HCT116 (cell line): Measurements from ENCODE around the gene TEAD2. TPM values are rescaled to one million over a fixed set of nuclear protein-coding genes. Genes with fewer than 3 reads are reported as not detected.

Experiments used
- ATAC-seq: fragments of 200-7000 bp; cut with Tn5 transposase; 2 replicates; pipeline ENCODE4 v1.9.1; 2020; ENCODE audit warnings: mild to moderate bottlenecking, moderate library complexity
- BruUV-seq: library from RNA; stranded (reverse); fragments of 400-500 nt; replicated peaks from 2 replicates; lab custom pipeline; 2021; lab: Mats Ljungman, UMichigan
- CTCF ChIA-PET: fragments of 300-600 bp; sonication (Branson Sonifier 250); formaldehyde crosslinking; loops from one replicate; lab custom pipeline; 2021; ENCODE audit warnings: antibody characterized with exemption; lab: Charles Lee
- POLR2A ChIA-PET: fragments of 300-600, 350-600 bp; sonication (Branson Sonifier 250); formaldehyde crosslinking; loops from one replicate; lab custom pipeline; 2021; ENCODE audit warnings: antibody characterized with exemption; lab: Charles Lee
- RAD21 ChIA-PET, 2 experiments: fragments of 300-600 bp; sonication (Branson Sonifier 250); formaldehyde crosslinking; loops; one replicate each; lab custom pipeline; 2023; ENCODE audit warnings: low total read pairs in 2 of 2; ENCODE audit not compliant: uncharacterized antibody in 2 of 2, unreplicated experiment in 2 of 2, low non-redundant PET in 1 of 2; lab: Charles Lee
- DNase-seq: peaks from one replicate; pipeline ENCODE4 v3.0.0-alpha.2; 2010; ENCODE audit warnings: low read depth, low spot score
- H2AFZ ChIP-seq: fragments of 200-600 bp; shearing (Covaris generic), sonication (generic); 2 replicates; pipeline ENCODE4 v1.6.1; 2017; ENCODE audit warnings: low read depth, mixed run types, mixed read lengths, antibody characterized with exemption, low read length; ENCODE audit not compliant: poor library complexity, severe bottlenecking
- H3K27ac ChIP-seq: 2 replicates; pipeline ENCODE4 v1.5.1; 2012; ENCODE audit warnings: low read depth, low read length
- H3K27me3 ChIP-seq: fragments of 200-600 bp; sonication (generic); 2 replicates; pipeline ENCODE4 v1.6.1; 2016; ENCODE audit warnings: mixed run types, low read length, mixed read lengths; ENCODE audit not compliant: insufficient read depth
- H3K36me3 ChIP-seq, 2 experiments: fragments of 200-500 bp in 1 of 2; fragments of 200-600 bp in 1 of 2; sonication (Bioruptor generic) in 1 of 2; sonication (generic) in 1 of 2; 2 replicates each; pipeline versions ENCODE4 v1.5.1 to v1.6.1; 2014 to 2016; ENCODE audit warnings: low read length in 2 of 2, inconsistent platforms in 1 of 2, mixed read lengths in 1 of 2, mixed run types in 1 of 2; ENCODE audit not compliant: insufficient read depth in 2 of 2, control insufficient read depth in 1 of 2
- H3K4me1 ChIP-seq, 2 experiments: fragments of 200-600 bp in 1 of 2; sonication (generic) in 1 of 2; 2 replicates each; pipeline versions ENCODE4 v1.5.1 to v1.6.1; 2012 to 2017; ENCODE audit warnings: low read length in 2 of 2, inconsistent platforms in 1 of 2, mild to moderate bottlenecking in 1 of 2, mixed read lengths in 1 of 2, mixed run types in 1 of 2, moderate library complexity in 1 of 2; ENCODE audit not compliant: insufficient read depth in 2 of 2, control insufficient read depth in 1 of 2
- H3K4me2 ChIP-seq: fragments of 200-600 bp; sonication (generic); 2 replicates; pipeline ENCODE4 v1.6.1; 2017; ENCODE audit warnings: mixed run types, low read length, mixed read lengths
- H3K4me3 ChIP-seq, 2 experiments: fragments of 200-600 bp in 1 of 2; sonication (generic) in 1 of 2; replicated peaks in 1 of 2; 2 replicates each; pipeline ENCODE4 v1.5.1; 2011 to 2016; ENCODE audit warnings: low read length in 2 of 2, control low read depth in 1 of 2, low read depth in 1 of 2, mild to moderate bottlenecking in 1 of 2, mixed read lengths in 1 of 2, mixed run types in 1 of 2
- H3K79me2 ChIP-seq: fragments of 200-600 bp; sonication (generic); 2 replicates; pipeline ENCODE4 v1.6.1; 2017; ENCODE audit warnings: mild to moderate bottlenecking, mixed run types, low read length, moderate library complexity, mixed read lengths; ENCODE audit not compliant: insufficient read depth
- H3K9ac ChIP-seq: fragments of 200-600 bp; sonication (generic); 2 replicates; pipeline ENCODE4 v1.6.1; 2016; ENCODE audit warnings: low read length, mixed read lengths
- H3K9me2 ChIP-seq: fragments of 200-600 bp; sonication (generic), shearing (Covaris generic); 2 replicates; pipeline ENCODE4 v1.6.1; 2017; ENCODE audit warnings: mixed run types, mild to moderate bottlenecking, moderate library complexity; ENCODE audit not compliant: insufficient read depth
- H3K9me3 ChIP-seq, 2 experiments: fragments of 200-500 bp in 1 of 2; fragments of 200-600 bp in 1 of 2; sonication (Bioruptor generic) in 1 of 2; sonication (generic) in 1 of 2; 2 replicates each; pipeline ENCODE4 v1.6.1; 2014 to 2017; ENCODE audit warnings: low read length in 2 of 2, mixed read lengths in 2 of 2, inconsistent platforms in 1 of 2, low read depth in 1 of 2, mild to moderate bottlenecking in 1 of 2, mixed run types in 1 of 2, moderate library complexity in 1 of 2; ENCODE audit not compliant: control insufficient read depth in 1 of 2, insufficient read depth in 1 of 2
- H4K20me1 ChIP-seq: fragments of 200-600 bp; sonication (generic), shearing (Covaris generic); 2 replicates; pipeline ENCODE4 v1.6.1; 2017; ENCODE audit warnings: mixed run types, mild to moderate bottlenecking, moderate library complexity; ENCODE audit not compliant: insufficient read depth
- CBX3 ChIP-seq: IDR thresholded peaks from 2 replicates; pipeline ENCODE4 v1.6.1; 2012; ENCODE audit warnings: low read depth
- CEBPB ChIP-seq: IDR thresholded peaks from 2 replicates; pipeline ENCODE4 v1.6.1; 2012; ENCODE audit warnings: low read depth
- EGR1 ChIP-seq: IDR thresholded peaks from 2 replicates; pipeline ENCODE4 v1.6.1; 2012; ENCODE audit warnings: low read depth
- ELF1 ChIP-seq: IDR thresholded peaks from 2 replicates; pipeline ENCODE4 v1.6.1; 2012; ENCODE audit warnings: low read depth, borderline replicate concordance
- EZH2 ChIP-seq: fragments of 200-600 bp; sonication (generic); IDR thresholded peaks from 2 replicates; pipeline ENCODE4 v1.6.1; 2017; ENCODE audit warnings: antibody characterized with exemption, mixed run types
- EZH2phosphoT487 ChIP-seq: fragments of 200-600 bp; IDR thresholded peaks from 2 replicates; pipeline ENCODE4 v1.6.1; 2018; ENCODE audit warnings: antibody characterized with exemption, borderline replicate concordance
- JUND ChIP-seq: IDR thresholded peaks from 2 replicates; pipeline ENCODE4 v1.6.1; 2012
- POLR2A ChIP-seq: IDR thresholded peaks from 2 replicates; pipeline ENCODE4 v1.7.0; 2011; ENCODE audit warnings: borderline replicate concordance; ENCODE audit not compliant: insufficient read depth, insufficient read length; ENCODE audit errors: extremely low read depth
- POLR2AphosphoS5 ChIP-seq: IDR thresholded peaks from 2 replicates; pipeline ENCODE4 v1.6.1; 2011; ENCODE audit warnings: mild to moderate bottlenecking, low read depth, low read length, moderate library complexity
- RAD21 ChIP-seq: IDR thresholded peaks from 2 replicates; pipeline ENCODE4 v1.6.1; 2012; ENCODE audit warnings: low read depth, mild to moderate bottlenecking
- SP1 ChIP-seq: IDR thresholded peaks from 2 replicates; pipeline ENCODE4 v1.6.1; 2012; ENCODE audit warnings: low read depth
- SRF ChIP-seq: IDR thresholded peaks from 2 replicates; pipeline ENCODE4 v1.6.1; 2012; ENCODE audit warnings: low read depth
- TCF7L2 ChIP-seq: IDR thresholded peaks from 2 replicates; pipeline ENCODE4 v1.7.0; 2011; ENCODE audit warnings: borderline replicate concordance, inconsistent platforms; ENCODE audit not compliant: insufficient read depth, insufficient read length; ENCODE audit errors: extremely low read depth
- YY1 ChIP-seq: IDR thresholded peaks from 2 replicates; pipeline ENCODE4 v1.6.1; 2011; ENCODE audit warnings: low read length, low read depth, moderate library complexity, mild to moderate bottlenecking; ENCODE audit not compliant: insufficient replicate concordance; ENCODE audit errors: extremely low read depth
- ZFX ChIP-seq: fragments of 450-650 bp; IDR thresholded peaks from 2 replicates; pipeline ENCODE4 v1.6.1; 2017
- ZNF274 ChIP-seq: fragments of 200-500 bp; sonication (Bioruptor generic); IDR thresholded peaks from 2 replicates; pipeline ENCODE4 v1.6.1; 2014; ENCODE audit warnings: mild to moderate bottlenecking, low read depth, low read length, inconsistent platforms
- intact Hi-C: fragments of 100-400 bp; cut with micrococcal nuclease; formaldehyde crosslinking; loops from 2 replicates; pipeline ENCODE4 v1.10.0; 2022
- total RNA-seq: library from RNA; stranded (reverse); gene quantifications from one replicate; pipeline ENCODE4 v1.2.1, GENCODE V29; 2021; ENCODE audit not compliant: unreplicated experiment
- TF ChIP-seq, protein P1 (sequence below): IDR thresholded peaks from 2 replicates; pipeline ENCODE4 v1.6.1; 2011; ENCODE audit warnings: mild to moderate bottlenecking, low read length, moderate library complexity; ENCODE audit not compliant: insufficient replicate concordance; ENCODE audit errors: extremely low read depth
- TF ChIP-seq, protein P2 (sequence below), 3 experiments: fragments of 200-600 bp in 1 of 3; sonication (generic) in 1 of 3; IDR thresholded peaks in 2 of 3; conservative IDR thresholded peaks in 1 of 3; 2 replicates each; pipeline ENCODE4 v1.5.1; 2012 to 2017; ENCODE audit warnings: low read depth in 2 of 3, low read length in 2 of 3, antibody characterized with exemption in 1 of 3, borderline replicate concordance in 1 of 3, control low read depth in 1 of 3, mild to moderate bottlenecking in 1 of 3, mixed read lengths in 1 of 3, mixed run types in 1 of 3, moderate library complexity in 1 of 3; ENCODE audit not compliant: insufficient read depth in 1 of 3
- TF ChIP-seq, protein P3 (sequence below): IDR thresholded peaks from 2 replicates; pipeline ENCODE4 v1.6.1; 2012

TEAD2 gene
- total RNA-seq, 1 experiment from 2014 or later: 31.9 TPM

DNA sequence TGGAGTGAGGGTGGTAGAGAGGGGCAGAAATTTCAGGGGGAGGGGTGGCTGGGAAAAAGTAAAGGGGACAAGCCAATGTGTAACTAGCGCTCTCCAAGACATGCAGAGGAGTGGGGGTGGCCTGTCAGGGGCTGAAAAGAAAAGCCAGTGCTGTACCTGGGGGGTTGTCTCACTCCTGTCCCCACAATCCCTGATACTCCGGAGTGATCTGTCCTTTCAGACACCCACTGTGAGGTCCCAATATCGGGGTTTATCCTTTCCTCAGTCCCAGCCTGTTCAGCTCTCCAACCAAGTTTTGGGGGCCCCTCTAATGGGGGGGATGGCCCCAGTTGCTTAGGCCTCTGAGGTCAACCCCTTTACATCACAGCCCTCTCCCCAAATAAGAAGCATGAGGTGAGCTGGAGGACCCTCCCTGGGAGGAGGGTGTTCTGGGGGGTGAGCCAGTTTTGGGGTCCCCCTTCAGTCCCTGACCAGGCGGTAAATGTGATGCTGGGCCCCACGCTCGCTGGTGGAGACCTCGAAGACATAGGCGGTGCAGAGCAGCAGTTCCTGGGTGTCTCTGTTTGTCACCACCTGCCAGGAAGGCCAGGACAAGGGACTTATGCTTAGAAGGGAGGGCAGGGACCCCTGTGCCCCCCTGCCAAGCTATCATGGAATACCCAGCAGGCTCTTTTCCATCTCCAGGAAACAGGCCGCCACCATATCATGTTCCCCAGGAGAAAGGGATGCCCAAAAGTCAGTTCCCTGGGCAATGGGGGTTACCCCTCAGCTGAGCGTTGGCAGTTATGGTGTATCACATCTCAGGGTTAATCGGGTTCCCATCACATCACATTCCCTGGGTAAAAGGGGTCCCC, 21.1 kb downstream of the TEAD2 start (continued):
- TF ChIP-seq TCF7L2 (no peak), SRF (no peak), POLR2AphosphoS5 (no peak), SP1 (no peak), ZFX (no peak), RAD21 (no peak), ELF1 (no peak)
- TF ChIP-seq, protein P1, sequence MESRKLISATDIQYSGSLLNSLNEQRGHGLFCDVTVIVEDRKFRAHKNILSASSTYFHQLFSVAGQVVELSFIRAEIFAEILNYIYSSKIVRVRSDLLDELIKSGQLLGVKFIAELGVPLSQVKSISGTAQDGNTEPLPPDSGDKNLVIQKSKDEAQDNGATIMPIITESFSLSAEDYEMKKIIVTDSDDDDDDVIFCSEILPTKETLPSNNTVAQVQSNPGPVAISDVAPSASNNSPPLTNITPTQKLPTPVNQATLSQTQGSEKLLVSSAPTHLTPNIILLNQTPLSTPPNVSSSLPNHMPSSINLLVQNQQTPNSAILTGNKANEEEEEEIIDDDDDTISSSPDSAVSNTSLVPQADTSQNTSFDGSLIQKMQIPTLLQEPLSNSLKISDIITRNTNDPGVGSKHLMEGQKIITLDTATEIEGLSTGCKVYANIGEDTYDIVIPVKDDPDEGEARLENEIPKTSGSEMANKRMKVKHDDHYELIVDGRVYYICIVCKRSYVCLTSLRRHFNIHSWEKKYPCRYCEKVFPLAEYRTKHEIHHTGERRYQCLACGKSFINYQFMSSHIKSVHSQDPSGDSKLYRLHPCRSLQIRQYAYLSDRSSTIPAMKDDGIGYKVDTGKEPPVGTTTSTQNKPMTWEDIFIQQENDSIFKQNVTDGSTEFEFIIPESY: no peak

DNA sequence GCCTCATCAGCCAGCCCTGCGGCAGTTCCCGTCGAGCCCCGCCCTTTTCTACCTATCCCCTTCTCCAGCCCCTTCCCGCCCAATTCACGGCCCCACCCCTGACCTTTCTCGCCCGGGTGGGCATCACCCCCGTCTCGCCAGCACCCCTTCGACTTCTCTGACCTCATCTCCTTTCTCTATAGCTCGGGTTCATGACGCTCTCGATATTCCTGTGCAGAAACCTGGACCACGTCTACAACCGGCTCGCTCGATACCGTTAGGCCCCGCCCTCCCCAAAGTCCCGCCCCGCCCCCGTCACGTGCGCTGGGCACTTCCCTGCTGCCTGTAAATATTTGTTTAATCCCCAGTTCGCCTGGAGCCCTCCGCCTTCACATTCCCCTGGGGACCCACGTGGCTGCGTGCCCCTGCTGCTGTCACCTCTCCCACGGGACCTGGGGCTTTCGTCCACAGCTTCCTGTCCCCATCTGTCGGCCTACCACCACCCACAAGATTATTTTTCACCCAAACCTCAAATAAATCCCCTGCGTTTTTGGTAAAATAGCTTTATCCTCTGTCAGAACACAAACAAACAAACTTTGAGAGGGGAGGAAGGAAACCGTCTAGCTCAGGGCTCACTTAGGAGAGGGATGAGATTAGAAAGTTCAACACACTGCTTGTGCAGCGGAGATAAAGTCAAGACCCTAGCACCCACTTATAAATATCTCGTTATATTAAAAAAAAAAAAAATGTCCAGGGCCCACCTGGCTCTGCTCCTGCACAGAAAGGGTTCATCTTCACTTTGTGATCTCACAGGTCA, 21.9 kb downstream of the TEAD2 start:
- no TSS peak for BruUV-seq
- H3K9me3 ChIP-seq: no peaks in the 10 kb centered on the region
- ChIA-PET POLR2A (no interaction called here), RAD21 (no interaction called here), CTCF (no interaction called here)
- H3K79me2 ChIP-seq: no peaks in the 10 kb centered on the region
- intact Hi-C loops: no loop called here
- H2AFZ ChIP-seq: no peak overlapping the region
- H3K27ac ChIP-seq: no peak overlapping the region
- no peaks in the 10 kb centered on the region for H3K9me2 ChIP-seq
- no peak overlapping the region for H3K9ac ChIP-seq
- no peak overlapping the region for H3K4me2 ChIP-seq
- ATAC-seq (no peak), DNase-seq (no peak)
- H3K4me3 ChIP-seq: no peak overlapping the region
- H3K4me1 ChIP-seq: peaks cover 0 to 6% of the 10 kb centered on the region in 2 experiments; a peak in 1 of 4 replicates
- H4K20me1 ChIP-seq: no peaks in the 10 kb centered on the region
- H3K36me3 ChIP-seq: peaks cover 11 to 23% of the 10 kb centered on the region in 2 experiments; a peak in 3 of 4 replicates
- H3K27me3 ChIP-seq: no peaks in the 10 kb centered on the region
- no peak for TF ChIP-seq POLR2A
- no peak for TF ChIP-seq ELF1
- TF ChIP-seq JUND: no peak
- no peak for TF ChIP-seq CEBPB
- TF ChIP-seq, protein P2, sequence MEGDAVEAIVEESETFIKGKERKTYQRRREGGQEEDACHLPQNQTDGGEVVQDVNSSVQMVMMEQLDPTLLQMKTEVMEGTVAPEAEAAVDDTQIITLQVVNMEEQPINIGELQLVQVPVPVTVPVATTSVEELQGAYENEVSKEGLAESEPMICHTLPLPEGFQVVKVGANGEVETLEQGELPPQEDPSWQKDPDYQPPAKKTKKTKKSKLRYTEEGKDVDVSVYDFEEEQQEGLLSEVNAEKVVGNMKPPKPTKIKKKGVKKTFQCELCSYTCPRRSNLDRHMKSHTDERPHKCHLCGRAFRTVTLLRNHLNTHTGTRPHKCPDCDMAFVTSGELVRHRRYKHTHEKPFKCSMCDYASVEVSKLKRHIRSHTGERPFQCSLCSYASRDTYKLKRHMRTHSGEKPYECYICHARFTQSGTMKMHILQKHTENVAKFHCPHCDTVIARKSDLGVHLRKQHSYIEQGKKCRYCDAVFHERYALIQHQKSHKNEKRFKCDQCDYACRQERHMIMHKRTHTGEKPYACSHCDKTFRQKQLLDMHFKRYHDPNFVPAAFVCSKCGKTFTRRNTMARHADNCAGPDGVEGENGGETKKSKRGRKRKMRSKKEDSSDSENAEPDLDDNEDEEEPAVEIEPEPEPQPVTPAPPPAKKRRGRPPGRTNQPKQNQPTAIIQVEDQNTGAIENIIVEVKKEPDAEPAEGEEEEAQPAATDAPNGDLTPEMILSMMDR (IDR thresholded peaks at IDR 0.05 in 2 of 3, conservative IDR thresholded peaks at IDR 0.05 in 1 of 3; ENCODE audit: borderline replicate concordance in 1 of 3, insufficient read depth in 1 of 3, low read depth in 2 of 3, low read length in 2 of 3): no peak
- TF ChIP-seq CBX3: no peak
- TF ChIP-seq EGR1: no peak
- TF ChIP-seq SRF: no peak
- no peak for TF ChIP-seq RAD21
- no peak for TF ChIP-seq POLR2AphosphoS5
- no peak for TF ChIP-seq EZH2
- no peak for TF ChIP-seq TCF7L2
- TF ChIP-seq YY1: no peak
- TF ChIP-seq ZNF274: no peak
- TF ChIP-seq, protein P3, sequence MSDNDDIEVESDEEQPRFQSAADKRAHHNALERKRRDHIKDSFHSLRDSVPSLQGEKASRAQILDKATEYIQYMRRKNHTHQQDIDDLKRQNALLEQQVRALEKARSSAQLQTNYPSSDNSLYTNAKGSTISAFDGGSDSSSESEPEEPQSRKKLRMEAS: no peak
- TF ChIP-seq EZH2phosphoT487: no peak
